HepG2 (cell line): ENCODE data around the gene UBXN2A.

Experiments
- ATF3 ChIP-seq: sonication (generic); formaldehyde crosslinking; IDR thresholded peaks from 2 replicates; pipeline ENCODE4 v1.4.0; 2020; ENCODE audit warnings: missing genetic modification reagents
- JUNB ChIP-seq: sonication (generic); formaldehyde crosslinking; IDR thresholded peaks from 2 replicates; pipeline ENCODE4 v1.8.0; 2022; ENCODE audit warnings: missing genetic modification reagents, mild to moderate bottlenecking, borderline replicate concordance

GRCh38 chr2:23944527-23944926 lies 4.3 kb downstream of the UBXN2A start:
- TF ChIP-seq JUNB (CRISPR knock-in tag) (no peak), ATF3 (CRISPR knock-in tag) (no peak)
